HG03439 (cell line): ENCODE measurements around the gene KRI1.
"Not testable (repeated sequence)": the region's sequence is repeated elsewhere in the genome, so short reads cannot be mapped to it uniquely, and the experiment has no call there.

Experiments
- ATAC-seq: cut with Tn5 transposase; IDR thresholded peaks from one replicate; pipeline ENCODE4 v1.9.1; 2021; ENCODE audit warnings: mild to moderate bottlenecking, moderate library complexity; ENCODE audit not compliant: unreplicated experiment

Gene KRI1

DNA sequence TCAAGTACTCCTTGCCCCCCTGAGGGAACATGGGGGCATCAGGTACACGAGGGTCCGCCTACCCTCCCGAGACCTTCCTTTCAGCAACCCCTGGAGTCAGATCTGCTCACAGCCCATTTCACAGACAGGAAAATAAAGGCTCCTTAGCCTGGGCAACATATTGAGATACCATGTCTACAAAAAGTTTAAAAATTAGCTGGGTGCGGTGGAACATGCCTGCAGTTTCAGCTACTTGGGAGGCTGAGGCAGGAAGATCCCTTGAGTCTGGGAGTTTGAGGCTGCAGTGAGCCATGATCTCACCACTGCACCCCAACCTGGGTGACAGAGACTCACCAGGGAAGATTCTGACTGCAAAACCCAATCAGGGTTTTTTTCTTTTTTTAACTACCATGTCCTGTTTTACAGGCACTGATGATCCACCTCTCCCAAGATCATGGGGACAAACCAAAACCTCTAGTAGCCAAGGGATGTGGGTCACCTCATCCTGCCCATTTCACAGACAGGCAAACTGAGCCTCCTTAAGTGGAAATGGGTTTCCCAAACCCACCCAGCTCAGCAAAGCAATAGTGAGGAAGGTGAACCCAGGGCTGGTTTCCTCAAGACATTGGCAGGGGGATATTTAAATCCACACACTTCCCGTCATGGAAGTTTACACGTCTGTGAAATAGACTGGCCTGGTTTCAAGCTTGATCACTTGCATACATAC, 9.4 kb upstream of the KRI1 start:
- ATAC-seq: no peak

DNA sequence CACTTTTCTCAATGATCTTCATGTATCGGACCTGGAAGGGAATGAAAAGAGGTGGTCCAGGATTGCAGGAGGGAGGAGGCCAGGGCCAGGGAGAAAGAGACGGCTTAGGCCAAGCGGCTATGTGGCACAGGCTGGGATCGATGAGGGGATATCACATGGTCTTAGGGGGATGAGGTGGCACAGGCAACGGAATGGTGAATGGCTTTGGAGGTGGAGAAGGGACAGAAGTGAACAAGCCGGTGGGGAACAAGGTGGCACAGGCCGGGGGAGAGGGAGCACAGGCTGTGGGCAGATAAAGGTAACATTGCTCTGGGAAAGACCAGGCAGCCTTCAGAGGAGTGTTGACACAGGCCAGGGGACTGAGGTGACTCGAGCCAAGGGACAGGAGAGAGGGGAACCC, 8.7 kb upstream of the KRI1 start:
- no peak for ATAC-seq

DNA sequence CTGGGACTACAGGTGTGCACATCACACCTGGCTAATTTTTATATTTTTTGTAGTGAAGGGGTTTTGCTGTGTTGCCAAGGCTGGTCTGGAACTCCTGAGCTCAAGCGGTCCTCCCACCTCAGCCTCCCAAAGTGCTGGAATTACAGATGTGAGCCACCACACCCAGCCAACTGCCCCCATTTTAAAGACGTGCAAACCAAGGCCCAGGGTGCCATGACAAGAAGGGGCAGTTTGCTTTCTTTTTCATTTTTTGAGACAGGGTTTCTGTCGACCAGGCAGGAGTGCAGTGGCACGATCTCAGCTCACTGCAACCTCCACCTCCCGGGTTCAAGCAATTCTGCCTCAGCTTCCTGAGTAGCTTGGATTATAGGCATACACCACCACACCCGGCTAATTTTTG, 8.0 kb upstream of the KRI1 start:
- not testable (repeated sequence) for ATAC-seq

DNA sequence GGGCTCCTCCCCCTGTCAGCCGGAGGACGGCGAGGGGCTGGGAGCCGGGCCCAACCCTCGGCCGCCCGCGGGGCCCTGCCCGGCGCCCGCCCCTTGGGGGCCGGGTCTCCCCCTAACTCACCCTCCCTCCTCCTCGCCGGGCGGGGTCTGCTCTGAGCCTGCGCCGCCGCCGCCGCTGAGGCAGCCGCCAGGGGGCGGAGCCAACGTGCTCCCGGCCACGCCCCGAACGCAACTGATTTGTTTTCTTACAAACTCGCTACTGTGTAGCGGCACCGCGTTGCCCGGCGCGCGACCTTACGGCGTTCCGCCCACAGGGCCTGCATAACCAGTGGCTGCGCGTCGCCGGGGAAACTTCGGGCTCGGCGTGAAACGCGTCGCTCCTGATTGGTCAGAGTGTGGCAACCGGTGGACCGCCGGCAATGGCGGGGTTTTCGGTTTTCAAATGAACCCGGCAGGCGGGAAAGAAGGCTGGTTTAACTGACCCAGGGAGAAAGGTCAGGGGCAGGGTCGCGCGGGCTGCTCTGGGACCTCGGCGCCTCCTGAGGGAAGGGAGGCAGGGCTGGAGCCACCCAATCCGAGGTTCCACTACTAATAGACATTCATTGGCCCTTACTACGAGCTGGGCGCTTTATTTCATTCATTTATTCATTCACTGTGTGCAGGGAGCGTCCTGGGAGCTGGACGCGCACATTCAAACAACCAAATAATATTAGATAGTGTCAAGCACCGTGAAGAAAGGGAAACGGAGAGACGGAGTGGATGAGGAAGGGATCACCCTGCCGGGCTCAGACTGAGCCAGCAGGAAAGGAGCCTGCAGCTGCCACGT, 3.2 kb upstream of the KRI1 start, which contains the start of gene CDKN2D:
TSS of gene CDKN2D (minus strand) at position 154 of the 826 bp plus-strand sequence. CDS start 326 bp downstream, outside the sequence.
- peak; percentile 63 for ATAC-seq

DNA sequence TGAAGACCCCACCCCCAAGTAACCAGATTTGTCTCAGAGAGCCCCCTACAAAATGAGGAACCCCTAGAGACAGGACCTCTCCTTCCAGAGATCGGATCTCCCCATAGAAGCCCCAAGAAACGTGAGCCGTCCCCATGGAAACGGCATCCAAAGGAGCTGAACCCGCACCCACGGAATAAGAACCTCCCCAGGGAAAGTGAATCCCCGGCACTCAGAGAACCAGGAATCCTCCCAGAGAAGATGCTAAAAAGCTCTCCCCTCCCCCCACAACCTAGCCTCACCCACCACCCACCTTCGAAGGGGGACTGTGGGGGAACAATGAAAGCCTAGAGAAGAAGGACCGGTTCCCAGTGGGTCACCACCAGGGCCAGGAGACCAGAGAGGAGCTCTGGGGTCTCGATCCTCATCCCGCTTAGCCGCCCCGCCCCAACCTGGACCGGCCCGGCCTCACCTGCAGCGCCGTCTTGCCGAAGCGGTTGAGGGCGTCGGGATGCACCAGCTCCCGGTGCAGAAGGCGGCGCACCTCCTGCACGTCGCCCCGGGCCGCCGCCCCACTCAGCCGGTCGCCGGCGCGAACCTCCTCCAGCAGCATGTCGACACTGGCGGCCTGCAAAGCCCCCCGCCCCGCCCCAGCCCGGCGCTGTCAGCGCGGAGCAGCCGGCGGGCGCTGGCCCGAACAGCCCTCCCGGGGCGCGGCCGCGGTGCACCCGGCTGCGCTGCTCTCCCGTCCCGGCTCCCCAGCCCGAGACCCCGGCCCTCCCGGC, 2.4 kb upstream of the KRI1 start:
- ATAC-seq: peak; percentile 9

DNA sequence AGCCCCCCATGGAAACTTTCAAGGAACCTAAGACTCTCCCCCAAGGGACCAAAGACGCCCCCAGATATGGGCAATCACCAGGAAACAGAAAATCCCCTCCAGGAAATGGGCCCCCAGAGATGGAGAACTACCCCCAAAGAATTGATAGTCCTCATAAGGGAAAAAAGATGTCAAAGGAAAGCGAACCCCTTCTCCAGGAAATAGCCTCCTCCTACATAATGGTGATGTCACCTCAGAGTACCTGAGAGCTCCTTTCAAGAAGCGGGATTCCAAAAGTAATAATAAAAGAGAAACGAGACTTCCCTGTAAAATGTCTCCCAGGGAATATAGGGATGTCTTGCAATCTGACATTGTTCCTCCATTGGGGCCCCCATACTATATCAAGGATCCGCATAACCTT, 1.8 kb upstream of the KRI1 start:
- no peak for ATAC-seq

DNA sequence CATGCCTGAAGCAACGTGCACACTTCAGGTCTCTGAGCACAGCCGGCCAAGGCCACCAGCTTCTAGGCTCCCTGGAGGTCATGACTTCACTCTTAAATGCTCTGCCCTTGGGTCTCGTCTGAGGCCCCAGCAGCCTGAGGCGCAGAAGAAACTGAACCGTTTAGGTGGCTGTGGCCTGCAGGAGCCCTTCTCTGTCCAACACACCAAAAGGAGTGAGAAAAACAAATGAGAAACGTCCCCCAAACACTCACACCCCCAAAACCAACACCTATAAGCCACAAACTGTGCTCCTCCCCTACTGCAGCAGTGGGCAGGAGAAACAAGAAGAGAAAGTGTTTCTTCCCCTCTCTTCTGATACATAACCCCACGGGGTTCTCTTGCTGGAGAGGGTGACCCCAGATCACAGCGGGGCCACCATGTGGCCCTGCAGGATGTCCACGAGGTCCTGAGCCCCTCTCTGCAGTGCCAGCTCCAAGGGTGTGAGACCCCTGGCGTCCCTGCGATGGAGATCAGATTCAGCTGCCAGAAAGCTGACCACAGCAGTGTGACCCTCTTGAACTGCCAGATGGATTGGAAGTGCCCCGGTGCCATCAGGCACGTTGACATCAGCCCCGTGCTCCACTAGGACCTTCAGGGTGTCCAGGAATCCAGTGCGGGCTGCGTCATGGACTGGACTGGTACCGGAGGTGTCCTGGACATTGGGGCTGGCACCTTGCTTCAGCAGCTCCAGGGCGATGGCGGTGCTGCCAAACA, 1.0 kb upstream of the KRI1 start:
- no peak for ATAC-seq

DNA sequence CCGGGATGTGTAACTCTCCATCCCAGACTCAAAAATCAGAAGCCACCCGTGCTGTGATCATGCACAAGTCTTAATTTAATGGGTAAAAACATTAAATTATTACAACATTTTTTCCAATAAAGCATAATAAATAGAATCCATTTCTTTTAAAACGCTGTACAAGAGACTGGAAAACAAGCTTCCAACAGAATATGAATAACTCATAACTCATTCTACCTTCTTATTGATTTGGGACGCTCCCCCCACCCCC, 523 bp upstream of the KRI1 start:
- ATAC-seq: no peak

DNA sequence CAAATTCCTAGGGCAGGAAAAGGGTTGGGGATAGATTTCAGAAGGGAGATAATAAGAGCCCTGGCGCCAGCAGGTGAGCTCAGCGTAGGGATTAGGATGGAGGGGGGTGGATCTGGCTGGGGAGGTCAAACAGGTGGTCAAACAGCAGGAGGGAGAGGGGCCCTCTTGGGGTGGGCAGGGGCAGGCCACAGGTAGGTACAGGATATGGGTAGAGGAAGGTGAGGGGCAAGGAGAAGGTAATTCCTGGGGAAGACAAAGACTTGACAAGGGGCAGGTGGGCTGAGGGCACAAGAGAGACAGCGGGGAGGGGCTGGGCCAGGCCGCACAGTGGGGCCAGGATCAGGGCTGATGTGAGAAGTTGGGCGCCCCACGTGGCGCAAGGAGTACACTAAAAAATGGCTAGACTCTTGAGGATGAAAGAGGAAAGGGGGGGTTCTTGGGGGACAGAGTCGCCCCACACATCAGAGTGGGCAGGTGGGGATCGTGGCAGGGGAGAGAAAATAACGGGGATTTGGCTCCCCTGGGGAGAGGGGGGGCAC, 713 bp downstream of the KRI1 start:
- ATAC-seq: no peak

DNA sequence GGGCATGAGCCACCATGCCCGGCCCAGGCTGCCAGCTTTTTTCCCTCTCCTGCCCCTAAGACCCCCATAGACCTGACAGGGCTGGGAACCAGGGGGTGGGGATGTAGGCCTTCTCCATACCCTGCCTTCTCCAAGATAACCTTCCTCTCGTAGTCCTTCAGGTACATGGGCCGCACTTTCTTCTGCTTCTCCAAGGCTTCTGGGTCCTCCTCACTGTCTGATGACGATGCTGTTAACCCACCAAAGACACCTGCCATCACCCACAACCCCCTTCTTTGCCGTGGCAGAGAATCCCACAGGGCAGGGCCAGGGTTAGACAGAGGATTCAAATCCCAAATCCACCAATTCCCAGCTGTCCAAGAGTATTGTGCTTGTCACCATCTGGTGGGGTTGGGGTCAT, 3.2 kb downstream of the KRI1 start:
- ATAC-seq: no peak

DNA sequence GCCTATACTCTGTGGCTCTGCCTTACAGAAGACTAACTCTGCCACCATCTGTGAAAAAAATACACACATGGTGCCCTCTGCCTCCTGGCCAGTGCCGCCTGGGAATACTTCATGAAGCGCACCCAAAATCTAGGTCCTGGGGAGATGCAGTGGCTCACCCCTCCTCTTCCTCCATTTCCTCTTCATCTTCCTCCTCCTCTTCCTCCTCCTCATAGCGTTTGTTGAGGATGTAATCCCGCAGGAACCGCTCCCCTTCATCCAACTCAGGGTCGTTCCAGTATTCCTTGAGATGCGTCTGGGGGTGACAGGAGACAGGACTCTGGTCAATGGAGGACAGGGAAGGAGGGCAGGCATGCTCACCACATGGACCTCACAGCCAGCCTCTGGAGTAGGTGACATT, 5.7 kb downstream of the KRI1 start:
- no peak for ATAC-seq

DNA sequence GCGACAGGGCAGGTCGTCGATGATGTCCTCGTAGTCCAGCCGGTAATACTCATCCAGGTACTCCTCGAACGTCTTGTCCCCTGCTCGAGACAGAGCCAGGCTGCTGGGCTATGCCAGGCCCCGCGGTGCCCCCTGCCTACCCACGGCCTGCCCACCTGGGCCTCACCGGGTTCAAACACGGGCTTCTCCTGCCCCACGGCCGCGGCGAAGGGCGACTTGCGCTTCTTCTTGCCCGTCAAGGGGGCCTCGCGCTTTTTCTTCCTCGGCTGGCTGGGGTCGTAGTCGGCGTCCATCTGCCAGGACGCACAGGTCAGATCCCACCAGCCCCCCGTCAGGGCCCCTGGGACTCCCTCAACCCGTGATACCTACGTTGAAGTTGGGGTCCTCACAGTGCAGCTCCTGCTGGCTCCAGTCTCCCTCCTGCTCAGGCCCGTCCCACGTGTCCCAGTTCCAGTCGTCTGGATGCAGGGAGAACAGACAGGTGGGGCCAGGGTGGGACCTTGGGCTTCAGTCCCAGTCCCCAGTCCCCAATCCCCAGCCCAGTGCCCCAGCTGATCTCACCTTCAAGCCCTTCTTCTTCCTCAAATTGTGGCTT, 8.1 kb downstream of the KRI1 start:
- no peak for ATAC-seq

DNA sequence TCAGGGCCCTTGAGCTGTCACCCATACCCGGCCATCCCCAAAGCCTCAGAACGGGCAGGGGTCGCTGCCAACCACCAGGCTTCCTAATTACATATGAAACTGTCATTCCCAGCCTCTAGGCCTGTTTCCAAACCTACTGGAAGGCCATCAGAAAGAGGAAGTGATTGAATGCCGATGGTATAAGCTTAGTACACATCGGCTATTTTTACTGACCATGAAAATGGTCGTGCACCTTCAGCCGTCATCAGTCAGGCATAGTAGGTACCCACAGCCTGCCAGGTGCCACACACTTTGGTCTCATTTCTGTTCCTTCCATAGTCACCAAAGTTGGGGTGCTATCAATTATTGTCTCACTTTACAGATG, 10.2 kb downstream of the KRI1 start:
- no peak for ATAC-seq

DNA sequence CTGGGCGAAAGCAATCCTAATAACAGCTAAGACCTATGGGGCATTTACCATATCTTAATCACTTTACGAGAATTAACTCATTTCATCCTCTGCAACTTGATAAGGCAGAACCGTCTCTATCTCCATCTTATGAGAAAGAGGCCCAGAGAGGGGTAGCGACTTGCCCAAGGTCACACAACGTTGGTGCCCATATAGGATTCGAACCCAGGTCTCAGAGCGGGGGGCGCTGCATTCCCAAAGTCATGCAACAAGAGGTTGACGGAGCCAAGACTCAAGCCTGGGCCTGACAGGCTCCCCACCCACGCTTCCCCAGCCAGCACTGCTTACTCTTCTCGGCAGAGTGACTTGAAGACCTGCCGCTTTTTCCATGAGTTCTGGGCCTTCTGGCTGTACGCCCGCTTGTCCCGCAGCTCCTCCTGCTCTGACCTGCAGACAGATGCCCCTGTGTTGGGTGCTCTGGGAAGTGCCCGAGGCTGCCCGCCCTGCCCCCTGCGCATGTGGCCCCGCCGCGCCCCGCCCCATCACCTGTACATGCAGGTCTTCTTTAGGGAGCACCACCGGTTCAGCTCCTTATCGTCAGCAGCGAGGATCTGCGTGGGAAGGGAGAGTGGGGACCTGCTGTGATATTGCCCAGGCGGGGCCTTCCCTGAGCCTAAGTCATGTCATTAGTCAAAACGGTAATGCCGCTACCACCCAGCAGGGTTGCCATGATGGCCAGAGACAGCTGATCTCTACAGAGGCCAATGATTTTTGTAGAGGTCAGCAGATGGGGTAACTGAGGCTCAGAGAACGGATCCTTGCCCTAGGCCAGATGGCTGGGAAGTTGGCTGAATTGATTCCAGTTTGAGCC, 10.8 kb downstream of the KRI1 start:
- no peak for ATAC-seq

DNA sequence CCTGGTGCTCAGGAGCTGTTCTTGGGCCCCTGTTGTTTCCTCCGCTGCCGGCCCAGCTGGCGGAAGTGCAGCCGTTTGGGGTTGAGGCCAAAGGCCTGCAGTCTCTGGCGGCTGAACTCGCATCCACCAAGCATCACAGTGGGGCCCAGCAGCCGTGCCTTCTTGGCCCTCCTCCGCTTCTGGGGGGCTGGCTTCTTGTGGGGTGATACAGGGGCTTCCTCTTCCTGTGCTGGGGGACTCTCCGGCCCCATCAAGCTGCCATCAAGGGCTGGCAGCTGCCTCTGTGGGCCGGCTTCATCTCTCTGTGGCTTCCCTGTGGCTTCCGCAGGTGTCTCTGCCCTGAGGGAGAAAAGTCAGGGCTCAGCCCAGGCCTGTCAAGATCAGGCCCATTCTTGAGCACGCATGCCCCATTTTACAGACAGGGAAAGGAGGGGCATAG, 11.8 kb downstream of the KRI1 start:
- no peak for ATAC-seq

DNA sequence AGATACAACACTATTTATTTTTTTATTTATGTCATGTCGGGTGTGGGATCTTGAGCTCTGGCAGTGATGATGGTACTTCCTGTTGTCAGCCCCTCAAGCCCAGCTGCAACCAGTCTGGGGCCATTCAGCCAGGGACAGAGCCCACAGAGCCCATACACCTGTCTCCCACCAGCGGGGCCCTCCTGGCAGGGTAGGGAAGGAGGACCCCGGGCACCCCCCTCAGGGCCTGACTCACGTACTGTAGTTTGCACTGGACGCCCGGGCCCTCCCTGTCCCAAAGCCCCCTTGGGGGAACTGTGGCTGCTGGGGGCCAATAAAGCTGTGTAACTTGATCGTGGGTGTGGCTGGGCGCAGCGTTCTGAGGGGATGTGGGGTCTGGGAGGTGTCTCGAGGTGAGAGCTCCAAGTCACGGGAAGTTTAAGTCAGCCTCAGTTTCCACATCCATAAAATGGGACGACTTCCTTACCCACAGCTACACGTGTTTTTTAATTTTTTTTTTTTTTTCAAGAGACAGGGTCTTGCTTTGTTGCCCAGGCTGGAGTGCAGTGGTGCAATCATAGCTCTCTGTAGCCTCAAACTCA, 12.6 kb downstream of the KRI1 start:
- no peak for ATAC-seq

DNA sequence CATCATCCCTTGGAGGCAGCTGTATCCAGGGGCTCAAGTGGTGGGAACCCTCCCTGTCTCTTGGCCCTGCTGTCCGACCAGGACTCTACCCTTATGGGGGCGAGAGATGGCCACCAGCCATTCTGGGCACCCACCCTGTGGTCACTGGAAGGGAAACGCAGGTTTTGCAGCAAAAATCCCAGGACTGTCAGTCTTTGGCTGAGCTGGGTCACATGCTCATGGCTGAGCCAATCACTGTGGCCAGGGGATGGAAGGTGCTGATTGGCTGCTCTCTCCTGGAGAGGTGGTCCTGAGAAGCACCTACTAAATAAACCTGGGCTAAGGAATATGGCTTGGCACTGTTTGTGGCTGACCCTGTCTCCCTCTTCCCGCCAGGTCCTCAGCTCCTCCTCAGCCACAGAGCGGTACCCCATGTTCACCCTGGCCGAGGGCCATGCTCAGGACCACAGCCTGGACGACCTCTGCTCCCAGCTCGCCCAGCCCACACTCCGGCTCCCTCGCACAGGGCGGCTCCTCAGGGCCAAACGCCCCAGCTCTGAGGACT, 13.2 kb downstream of the KRI1 start:
- ATAC-seq: no peak

DNA sequence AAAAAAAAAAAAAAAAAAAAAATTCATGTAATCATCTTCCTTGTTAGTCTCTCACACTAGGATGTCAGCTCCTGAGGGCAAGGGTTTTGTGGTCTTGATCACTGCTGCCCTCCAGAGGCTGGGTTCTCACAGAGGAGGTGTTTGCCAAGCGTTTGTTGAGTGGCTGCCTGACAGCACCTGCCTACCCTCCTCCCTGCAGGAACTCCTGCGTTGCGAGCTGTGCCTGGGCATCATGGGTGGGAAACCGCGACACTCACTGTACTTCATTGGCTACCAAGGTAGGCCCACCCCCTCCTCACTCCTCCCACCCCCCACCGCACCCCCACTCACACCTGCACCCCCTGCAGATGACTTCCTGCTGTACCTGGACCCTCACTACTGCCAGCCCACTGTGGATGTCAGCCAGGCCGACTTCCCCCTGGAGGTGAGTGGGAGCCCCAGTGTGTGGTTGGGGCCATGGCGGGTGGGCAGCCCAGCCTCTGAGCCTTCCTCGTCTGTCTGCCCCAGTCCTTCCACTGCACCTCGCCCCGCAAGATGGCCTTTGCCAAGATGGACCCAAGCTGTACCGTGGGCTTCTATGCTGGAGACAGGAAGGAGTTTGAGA, 14.0 kb downstream of the KRI1 start:
- no peak for ATAC-seq

DNA sequence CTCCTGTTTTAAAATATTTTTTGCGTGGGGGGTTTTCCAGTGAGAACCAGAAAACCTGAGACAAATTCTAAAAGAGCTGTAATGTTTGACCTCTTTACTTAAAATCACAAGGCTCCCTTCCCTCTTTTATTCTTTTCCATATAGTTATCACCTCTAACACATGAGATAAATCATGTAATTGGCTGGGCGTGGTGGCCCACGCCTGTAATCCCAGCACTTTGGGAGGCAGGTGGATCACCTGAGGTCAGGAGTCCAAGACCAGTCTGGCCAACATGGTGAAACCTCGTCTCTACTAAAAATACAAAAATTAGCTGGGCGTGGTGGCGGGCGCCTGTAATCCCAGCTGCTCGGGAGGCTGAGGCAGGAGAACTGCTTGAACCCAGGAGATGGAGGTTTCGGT, 14.8 kb downstream of the KRI1 start:
- ATAC-seq: not testable (repeated sequence)
